Caco-2 (cell line): Measurements from ENCODE around the gene NSD1. TPM values are rescaled to one million over a fixed set of nuclear protein-coding genes. Genes with fewer than 3 reads are reported as not detected.

ENCODE experiments used
- BruUV-seq: library from RNA; stranded (reverse); fragments of 400-500 nt; replicated peaks from 2 replicates; lab custom pipeline; 2021; lab: Mats Ljungman, UMichigan
- CTCF ChIA-PET: fragments of 300-600 bp; sonication (Branson Sonifier 250); formaldehyde crosslinking; loops from one replicate; lab custom pipeline; 2022; ENCODE audit warnings: antibody characterized with exemption; lab: Charles Lee
- POLR2A ChIA-PET: fragments of 300-600 bp; sonication (Branson Sonifier 250); formaldehyde crosslinking; loops from one replicate; lab custom pipeline; 2022; ENCODE audit warnings: antibody characterized with exemption; lab: Charles Lee
- DNase-seq, 2 experiments: peaks; one replicate each; pipeline versions ENCODE4 v3.0.0 to v3.0.0-alpha.2; 2020 to 2022
- H3K27me3 ChIP-seq: replicated peaks from 2 replicates; pipeline ENCODE4 v1.6.0; 2011; ENCODE audit warnings: low read length; ENCODE audit not compliant: control insufficient read depth, insufficient read depth
- H3K36me3 ChIP-seq: 2 replicates; pipeline ENCODE4 v1.5.1; 2011; ENCODE audit warnings: low read length; ENCODE audit not compliant: control insufficient read depth, insufficient read depth
- H3K4me1 ChIP-seq: fragments of 250-450 bp; sonication (Bioruptor Pico); 2 replicates; pipeline ENCODE4 v1.5.1; 2020; ENCODE audit warnings: mild to moderate bottlenecking
- H3K4me3 ChIP-seq: 2 replicates; pipeline ENCODE4 v1.5.1; 2011; ENCODE audit warnings: low read depth, mild to moderate bottlenecking, control low read depth, low read length
- H3K9me3 ChIP-seq: fragments of 250-450 bp; sonication (Bioruptor Pico); 2 replicates; pipeline ENCODE4 v1.5.1; 2020; ENCODE audit warnings: mild to moderate bottlenecking, moderate library complexity
- H3K27ac Mint-ChIP-seq: one replicate; pipeline ENCODE4 v1.8.0; 2022; ENCODE audit warnings: mixed read lengths; ENCODE audit not compliant: unreplicated experiment
- H3K27me3 Mint-ChIP-seq: one replicate; pipeline ENCODE4 v1.8.0; 2022; ENCODE audit warnings: mixed read lengths; ENCODE audit not compliant: insufficient read depth, unreplicated experiment
- H3K36me3 Mint-ChIP-seq: one replicate; pipeline ENCODE4 v1.8.0; 2022; ENCODE audit warnings: mild to moderate bottlenecking, mixed read lengths; ENCODE audit not compliant: insufficient read depth, unreplicated experiment
- H3K4me1 Mint-ChIP-seq: one replicate; pipeline ENCODE4 v1.8.0; 2022; ENCODE audit warnings: low read depth, mixed read lengths; ENCODE audit not compliant: unreplicated experiment
- H3K4me3 Mint-ChIP-seq: one replicate; pipeline ENCODE4 v1.8.0; 2022; ENCODE audit warnings: mild to moderate bottlenecking, moderate library complexity, mixed read lengths; ENCODE audit not compliant: unreplicated experiment
- H3K9me3 Mint-ChIP-seq: one replicate; pipeline ENCODE4 v1.8.0; 2022; ENCODE audit warnings: mixed read lengths; ENCODE audit not compliant: unreplicated experiment
- intact Hi-C: fragments of 100-400 bp; cut with micrococcal nuclease; formaldehyde crosslinking; loops from one replicate; pipeline ENCODE4 v1.10.0; 2022; ENCODE audit not compliant: unreplicated experiment
- total RNA-seq: library from RNA; stranded (reverse); gene quantifications from 2 replicates; pipeline ENCODE4 v1.2.3, GENCODE V29; 2022
- TF ChIP-seq, protein P1 (sequence below), 2 experiments: fragments of 200-600 bp in 1 of 2; IDR thresholded peaks; 1 replicate in 1 of 2; 2 replicates in 1 of 2; pipeline versions ENCODE4 v1.5.1 to v1.8.0; 2011 to 2022; ENCODE audit warnings: antibody characterized with exemption in 1 of 2, control low read depth in 1 of 2, inconsistent platforms in 1 of 2, low read depth in 1 of 2, low read length in 1 of 2, mild to moderate bottlenecking in 1 of 2, moderate library complexity in 1 of 2; ENCODE audit not compliant: insufficient read depth in 1 of 2, severe bottlenecking in 1 of 2, unreplicated experiment in 1 of 2

Gene NSD1
- total RNA-seq, 1 experiment from 2014 or later, result 67.4 TPM

GRCh38 chr5:177154003-177154643 is 20.6 kb downstream of the NSD1 start:
- ChIA-PET POLR2A (no interaction called here), CTCF (interaction anchor here (0.6 kb wide), 1 partner anchor 21 kb away, joined by 4 read pairs; no protein-coding TSS in a partner anchor)
- Mint-ChIP-seq H3K27ac (peak overlapping the region; percentile 14), H3K36me3 (peaks cover 17% of the 10 kb centered on the region), H3K9me3 (no peaks in the 10 kb centered on the region), H3K27me3 (no peaks in the 10 kb centered on the region), H3K4me1 (peaks cover 7% of the 10 kb centered on the region), H3K4me3 (no peak overlapping the region)
- intact Hi-C loops, result no loop called here
- Histone ChIP-seq H3K4me3 (no peak overlapping the region), H3K9me3 (no peaks in the 10 kb centered on the region), H3K36me3 (no peaks in the 10 kb centered on the region), H3K4me1 (peaks cover 9% of the 10 kb centered on the region; the same call in 1 of the 2 replicates), H3K27me3 (no peaks in the 10 kb centered on the region)
- TF ChIP-seq, protein P1, sequence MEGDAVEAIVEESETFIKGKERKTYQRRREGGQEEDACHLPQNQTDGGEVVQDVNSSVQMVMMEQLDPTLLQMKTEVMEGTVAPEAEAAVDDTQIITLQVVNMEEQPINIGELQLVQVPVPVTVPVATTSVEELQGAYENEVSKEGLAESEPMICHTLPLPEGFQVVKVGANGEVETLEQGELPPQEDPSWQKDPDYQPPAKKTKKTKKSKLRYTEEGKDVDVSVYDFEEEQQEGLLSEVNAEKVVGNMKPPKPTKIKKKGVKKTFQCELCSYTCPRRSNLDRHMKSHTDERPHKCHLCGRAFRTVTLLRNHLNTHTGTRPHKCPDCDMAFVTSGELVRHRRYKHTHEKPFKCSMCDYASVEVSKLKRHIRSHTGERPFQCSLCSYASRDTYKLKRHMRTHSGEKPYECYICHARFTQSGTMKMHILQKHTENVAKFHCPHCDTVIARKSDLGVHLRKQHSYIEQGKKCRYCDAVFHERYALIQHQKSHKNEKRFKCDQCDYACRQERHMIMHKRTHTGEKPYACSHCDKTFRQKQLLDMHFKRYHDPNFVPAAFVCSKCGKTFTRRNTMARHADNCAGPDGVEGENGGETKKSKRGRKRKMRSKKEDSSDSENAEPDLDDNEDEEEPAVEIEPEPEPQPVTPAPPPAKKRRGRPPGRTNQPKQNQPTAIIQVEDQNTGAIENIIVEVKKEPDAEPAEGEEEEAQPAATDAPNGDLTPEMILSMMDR (IDR thresholded peaks at IDR 0.05; ENCODE audit: insufficient read depth in 1 of 2, low read depth in 1 of 2, low read length in 1 of 2, severe bottlenecking in 1 of 2, unreplicated experiment in 1 of 2), result no peak
- BruUV-seq, result TSS peak; percentile 10
- DNase-seq, result peak; percentile 43 to 51

DNA sequence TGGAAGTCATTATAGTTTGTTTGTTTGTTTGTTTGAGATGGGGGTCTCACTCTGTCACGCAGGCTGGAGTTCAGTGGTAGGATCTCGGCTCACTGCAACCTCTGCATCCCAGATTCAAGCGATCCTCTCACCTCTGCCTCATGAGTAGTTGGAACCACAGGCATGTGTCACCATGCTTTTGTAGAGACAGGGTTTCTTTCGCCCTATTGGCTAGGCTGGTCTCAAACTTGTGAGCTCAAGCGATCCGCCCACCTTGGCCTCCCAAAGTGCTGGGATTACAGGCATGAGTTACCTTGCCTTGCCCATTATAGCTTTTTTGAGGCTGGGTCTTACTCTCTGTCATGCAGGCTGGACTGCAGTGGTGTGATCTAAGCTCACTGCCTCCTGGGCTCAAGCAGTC is 28.8 kb downstream of the NSD1 start:
- POLR2A ChIA-PET, result no interaction called here
- DNase-seq, result no peak
- Histone ChIP-seq H3K27me3 (no peaks in the 10 kb centered on the region), H3K36me3 (no peaks in the 10 kb centered on the region), H3K4me1 (no peaks in the 10 kb centered on the region), H3K9me3 (no peaks in the 10 kb centered on the region), H3K4me3 (no peak overlapping the region)
- no peaks in the 10 kb centered on the region for H3K9me3 Mint-ChIP-seq
- no peak overlapping the region for H3K27ac Mint-ChIP-seq
- intact Hi-C loops, result no loop called here
- H3K4me1 Mint-ChIP-seq, result no peaks in the 10 kb centered on the region
- TF ChIP-seq, protein P1 (IDR thresholded peaks at IDR 0.05; ENCODE audit: insufficient read depth in 1 of 2, low read depth in 1 of 2, low read length in 1 of 2, severe bottlenecking in 1 of 2, unreplicated experiment in 1 of 2), result no peak
- peaks cover 46% of the 10 kb centered on the region for H3K36me3 Mint-ChIP-seq
- BruUV-seq, result no TSS peak
- H3K27me3 Mint-ChIP-seq, result no peaks in the 10 kb centered on the region
- H3K4me3 Mint-ChIP-seq, result no peak overlapping the region
- CTCF ChIA-PET, result interaction anchor here (0.7 kb wide), 2 partner anchors 261 to 502 kb away, joined by 3 to 6 read pairs; no protein-coding TSS in a partner anchor

DNA sequence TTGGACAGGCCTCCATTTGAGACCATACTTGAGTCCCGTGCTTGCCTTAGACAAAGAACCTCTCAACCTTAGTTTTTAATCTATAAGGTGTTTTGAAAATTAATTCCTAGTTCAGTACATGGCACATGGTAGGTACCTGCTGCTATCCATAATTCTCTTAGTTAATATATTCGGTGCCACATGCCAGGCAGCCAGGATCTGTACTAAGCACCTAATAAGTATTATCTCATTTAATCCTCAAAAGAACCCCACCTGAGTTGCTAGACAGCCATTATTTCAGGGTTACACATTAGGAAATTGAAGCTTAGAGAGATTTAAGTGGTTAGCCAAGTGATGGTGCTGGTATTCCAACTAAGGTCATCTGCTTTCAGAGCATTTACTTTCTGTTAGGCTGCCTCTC is 29.9 kb downstream of the NSD1 start:
- peaks cover 50% of the 10 kb centered on the region for H3K36me3 Mint-ChIP-seq
- no peak overlapping the region for H3K27ac Mint-ChIP-seq
- no peak overlapping the region for H3K4me3 Mint-ChIP-seq
- ChIA-PET CTCF (no interaction called here), POLR2A (interaction anchor here (0.7 kb wide), 1 partner anchor 17 kb away, joined by 6 read pairs; no protein-coding TSS in a partner anchor)
- H3K4me3 ChIP-seq, result no peak overlapping the region
- H3K9me3 ChIP-seq, result no peaks in the 10 kb centered on the region
- H3K4me1 ChIP-seq, result no peaks in the 10 kb centered on the region
- BruUV-seq, result no TSS peak
- intact Hi-C loops, result no loop called here
- H3K9me3 Mint-ChIP-seq, result no peaks in the 10 kb centered on the region
- no peak for DNase-seq
- no peaks in the 10 kb centered on the region for H3K4me1 Mint-ChIP-seq
- TF ChIP-seq, protein P1 (IDR thresholded peaks at IDR 0.05; ENCODE audit: insufficient read depth in 1 of 2, low read depth in 1 of 2, low read length in 1 of 2, severe bottlenecking in 1 of 2, unreplicated experiment in 1 of 2), result no peak
- no peaks in the 10 kb centered on the region for H3K27me3 ChIP-seq
- no peaks in the 10 kb centered on the region for H3K36me3 ChIP-seq
- H3K27me3 Mint-ChIP-seq, result no peaks in the 10 kb centered on the region
